H9 (cell line): Measurements from ENCODE around the gene PGAM1. TPM values are rescaled to one million over a fixed set of nuclear protein-coding genes. Genes with fewer than 3 reads are reported as not detected.
A peak's percentile ranks its signal among the peaks of the same experiment; 100 is the strongest.

Source experiments
- DNase-seq: peaks from one replicate; pipeline ENCODE4 v3.0.0-alpha.2; 2017
- H2AFZ ChIP-seq: one replicate; pipeline ENCODE4 v1.6.1; 2013; ENCODE audit warnings: mild to moderate bottlenecking, low read length, control low read depth, moderate library complexity
- H2AK5ac ChIP-seq: 2 replicates; pipeline ENCODE4 v1.6.1; 2013; ENCODE audit warnings: low read length, control low read depth, mixed read lengths; ENCODE audit not compliant: insufficient read length
- H2BK120ac ChIP-seq: one replicate; pipeline ENCODE4 v1.6.1; 2013; ENCODE audit warnings: low read depth, mild to moderate bottlenecking, low read length, control low read depth, inconsistent platforms; ENCODE audit not compliant: poor library complexity, severe bottlenecking
- H2BK12ac ChIP-seq: 2 replicates; pipeline ENCODE4 v1.6.1; 2013; ENCODE audit warnings: low read length, control low read depth, mixed read lengths, low read depth; ENCODE audit not compliant: insufficient read length
- H2BK15ac ChIP-seq: 2 replicates; pipeline ENCODE4 v1.6.1; 2013; ENCODE audit warnings: low read depth, low read length, control low read depth
- H2BK20ac ChIP-seq: one replicate; pipeline ENCODE4 v1.6.1; 2013; ENCODE audit warnings: low read depth, mild to moderate bottlenecking, low read length, control low read depth, inconsistent platforms; ENCODE audit not compliant: poor library complexity, severe bottlenecking
- H2BK5ac ChIP-seq: 2 replicates; pipeline ENCODE4 v1.6.1; 2013; ENCODE audit warnings: low read length, control low read depth, mixed read lengths; ENCODE audit not compliant: insufficient read length
- H3K14ac ChIP-seq: 2 replicates; pipeline ENCODE4 v1.6.1; 2013; ENCODE audit warnings: low read length, control low read depth; ENCODE audit not compliant: insufficient read depth
- H3K18ac ChIP-seq: 2 replicates; pipeline ENCODE4 v1.6.1; 2013; ENCODE audit warnings: low read depth, mild to moderate bottlenecking, mixed read lengths, low read length, control low read depth; ENCODE audit not compliant: insufficient read length
- H3K23ac ChIP-seq: 2 replicates; pipeline ENCODE4 v1.6.1; 2013; ENCODE audit warnings: low read length, control low read depth, mixed read lengths, low read depth; ENCODE audit not compliant: insufficient read length
- H3K23me2 ChIP-seq: 2 replicates; pipeline ENCODE4 v1.6.1; 2013; ENCODE audit warnings: low read depth, mild to moderate bottlenecking, mixed read lengths, low read length, control low read depth; ENCODE audit not compliant: insufficient read length, poor library complexity, severe bottlenecking
- H3K27ac ChIP-seq: 2 replicates; pipeline ENCODE4 v1.5.1; 2013; ENCODE audit warnings: low read length, control low read depth, mixed read lengths, low read depth; ENCODE audit not compliant: insufficient read length
- H3K27me3 ChIP-seq: 2 replicates; pipeline ENCODE4 v1.6.1; 2013; ENCODE audit warnings: low read length, control low read depth, inconsistent platforms; ENCODE audit not compliant: insufficient read depth
- H3K4ac ChIP-seq: 2 replicates; pipeline ENCODE4 v1.6.1; 2013; ENCODE audit warnings: low read depth, mild to moderate bottlenecking, control low read depth, inconsistent platforms, low read length, moderate library complexity
- H3K4me1 ChIP-seq: 2 replicates; pipeline ENCODE4 v1.6.1; 2013; ENCODE audit warnings: low read length, control low read depth, inconsistent platforms; ENCODE audit not compliant: insufficient read depth
- H3K4me2 ChIP-seq: 2 replicates; pipeline ENCODE4 v1.6.1; 2013; ENCODE audit warnings: low read length, control low read depth, mixed read lengths; ENCODE audit not compliant: insufficient read length, insufficient read depth
- H3K56ac ChIP-seq: 2 replicates; pipeline ENCODE4 v1.6.1; 2013; ENCODE audit warnings: low read depth, mild to moderate bottlenecking, mixed read lengths, low read length, control low read depth; ENCODE audit not compliant: insufficient read length
- H3K79me1 ChIP-seq: 2 replicates; pipeline ENCODE4 v1.6.1; 2013; ENCODE audit warnings: low read depth, mild to moderate bottlenecking, moderate library complexity, low read length, control low read depth, inconsistent platforms; ENCODE audit not compliant: insufficient read depth, poor library complexity, severe bottlenecking
- H3K79me2 ChIP-seq: 2 replicates; pipeline ENCODE4 v1.6.1; 2013; ENCODE audit warnings: low read length, control low read depth, inconsistent platforms; ENCODE audit not compliant: insufficient read depth
- H3K9ac ChIP-seq: 2 replicates; pipeline ENCODE4 v1.6.1; 2013; ENCODE audit warnings: low read length, control low read depth, mixed read lengths; ENCODE audit not compliant: insufficient read length; ENCODE audit errors: extremely low read depth
- H3K9me3 ChIP-seq: one replicate; pipeline ENCODE4 v1.6.1; 2013; ENCODE audit warnings: low read depth, low read length, inconsistent platforms; ENCODE audit not compliant: control insufficient read depth
- H3T11ph ChIP-seq: one replicate; pipeline ENCODE4 v1.6.1; 2013; ENCODE audit warnings: mild to moderate bottlenecking, low read length, control low read depth, inconsistent platforms
- H4K20me1 ChIP-seq: one replicate; pipeline ENCODE4 v1.6.1; 2013; ENCODE audit not compliant: control insufficient read depth, insufficient read length, insufficient read depth
- H4K5ac ChIP-seq: 2 replicates; pipeline ENCODE4 v1.6.1; 2013; ENCODE audit warnings: low read depth, mild to moderate bottlenecking, mixed read lengths, low read length, control low read depth; ENCODE audit not compliant: insufficient read length
- H4K8ac ChIP-seq: replicated peaks from 2 replicates; pipeline ENCODE4 v1.6.1; 2013; ENCODE audit warnings: low read length, control low read depth, mixed read lengths, low read depth; ENCODE audit not compliant: insufficient read length
- H4K91ac ChIP-seq: 2 replicates; pipeline ENCODE4 v1.6.1; 2013; ENCODE audit warnings: low read depth, mild to moderate bottlenecking, moderate library complexity, mixed read lengths, low read length, control low read depth; ENCODE audit not compliant: insufficient read length
- H3K27ac Mint-ChIP-seq, 3 experiments: 2 replicates in 2 of 3; 3 replicates in 1 of 3; pipeline ENCODE4 v1.8.0; 2020 to 2021; ENCODE audit warnings: mixed read lengths in 3 of 3, mild to moderate bottlenecking in 1 of 3, moderate library complexity in 1 of 3
- H3K27me3 Mint-ChIP-seq: 2 replicates; pipeline ENCODE4 v1.8.0; 2021; ENCODE audit warnings: low read depth, mild to moderate bottlenecking, moderate library complexity, mixed read lengths
- H3K36me3 Mint-ChIP-seq, 3 experiments: 2 replicates in 2 of 3; 3 replicates in 1 of 3; pipeline ENCODE4 v1.8.0; 2020 to 2021; ENCODE audit warnings: low read depth in 3 of 3, mixed read lengths in 3 of 3; ENCODE audit not compliant: insufficient read depth in 1 of 3
- H3K4me1 Mint-ChIP-seq, 2 experiments: 2 replicates each; pipeline ENCODE4 v1.8.0; 2020; ENCODE audit warnings: mixed read lengths in 2 of 2
- H3K4me3 Mint-ChIP-seq, 2 experiments: 2 replicates in 1 of 2; 3 replicates in 1 of 2; pipeline ENCODE4 v1.8.0; 2020 to 2021; ENCODE audit warnings: mild to moderate bottlenecking in 2 of 2, mixed read lengths in 2 of 2, moderate library complexity in 1 of 2
- H3K9me3 Mint-ChIP-seq, 2 experiments: 2 replicates in 1 of 2; 3 replicates in 1 of 2; pipeline ENCODE4 v1.8.0; 2020; ENCODE audit warnings: mild to moderate bottlenecking in 2 of 2, mixed read lengths in 2 of 2, moderate library complexity in 1 of 2
- CTCF ChIP-seq: fragments of 200-600 bp; sonication (generic); conservative IDR thresholded peaks from 3 replicates; pipeline ENCODE4 v1.8.0; 2021; ENCODE audit warnings: antibody characterized with exemption, mild to moderate bottlenecking
- WGBS: extraction: QIAGEN DNeasy Blood & Tissue Kit; methylation state at CpG from one replicate; pipeline ENCODE4 v1.1.7; 2013; ENCODE audit warnings: missing lambda C conversion rate, low lambda C conversion rate, mixed read lengths; ENCODE audit not compliant: insufficient read length; ENCODE audit errors: extremely low coverage; 5-methylcytosine and 5-hydroxymethylcytosine counted together
- total RNA-seq: library from RNA; stranded (reverse); gene quantifications from 2 replicates; pipeline ENCODE4 v1.2.1, GENCODE V29; 2021

Gene PGAM1
- total RNA-seq, 1 experiment from 2014 or later, result 932 TPM

GRCh38 chr10:97463363-97464132, 37.6 kb downstream of the PGAM1 start:
- H4K5ac ChIP-seq, result no peak overlapping the region
- no peaks in the 10 kb centered on the region for H4K20me1 ChIP-seq
- no peaks in the 10 kb centered on the region for H3K79me1 ChIP-seq
- Mint-ChIP-seq H3K9me3 (no peaks in the 10 kb centered on the region), H3K36me3 (peaks cover 40 to 92% (median 73%) of the 10 kb centered on the region in 3 experiments), H3K27ac (peak overlapping the region in 2 of 3 experiments; percentile 39 to 73; a peak in 4 of 7 replicates), H3K4me3 (no peak overlapping the region), H3K27me3 (no peaks in the 10 kb centered on the region), H3K4me1 (no peaks in the 10 kb centered on the region)
- TF ChIP-seq CTCF, result peak; percentile 89
- H2BK20ac ChIP-seq, result no peak overlapping the region
- no peak overlapping the region for H3K56ac ChIP-seq
- peak; percentile 78 for DNase-seq
- H3K4ac ChIP-seq, result no peak overlapping the region
- no peaks in the 10 kb centered on the region for H3K4me1 ChIP-seq
- no peak overlapping the region for H3K4me2 ChIP-seq
- H3K79me2 ChIP-seq, result no peaks in the 10 kb centered on the region
- no CpG with 5 or more reads among the region's 4 CpGs for WGBS
- no peaks in the 10 kb centered on the region for H3K27me3 ChIP-seq
- no peak overlapping the region for H2BK120ac ChIP-seq
- no peaks in the 10 kb centered on the region for H3K9me3 ChIP-seq
- no peak overlapping the region for H3T11ph ChIP-seq
- H2BK15ac ChIP-seq, result no peak overlapping the region
- no peak overlapping the region for H4K8ac ChIP-seq
- peak overlapping the region; percentile 28 for H3K27ac ChIP-seq
- no peak overlapping the region for H2AFZ ChIP-seq
- no peak overlapping the region for H2BK5ac ChIP-seq
- H3K18ac ChIP-seq, result no peak overlapping the region
- H3K9ac ChIP-seq, result no peak overlapping the region
- no peak overlapping the region for H4K91ac ChIP-seq
- no peak overlapping the region for H3K23ac ChIP-seq
- H2BK12ac ChIP-seq, result no peak overlapping the region
- H2AK5ac ChIP-seq, result no peak overlapping the region
- H3K14ac ChIP-seq, result no peak overlapping the region
- no peaks in the 10 kb centered on the region for H3K23me2 ChIP-seq
